ENCODE measurements around the gene CNOT6L.
"Not testable (repeated sequence)": the region's sequence is repeated elsewhere in the genome, so short reads cannot be mapped to it uniquely, and the experiment has no call there.

The CNOT6L gene

GRCh38 chr4:77782102-77782835 is 36.9 kb downstream of the CNOT6L start:
- DNase-seq (ENCODE audit: low read depth in 4 of 4, low spot score in 1 of 4), result no peak

DNA sequence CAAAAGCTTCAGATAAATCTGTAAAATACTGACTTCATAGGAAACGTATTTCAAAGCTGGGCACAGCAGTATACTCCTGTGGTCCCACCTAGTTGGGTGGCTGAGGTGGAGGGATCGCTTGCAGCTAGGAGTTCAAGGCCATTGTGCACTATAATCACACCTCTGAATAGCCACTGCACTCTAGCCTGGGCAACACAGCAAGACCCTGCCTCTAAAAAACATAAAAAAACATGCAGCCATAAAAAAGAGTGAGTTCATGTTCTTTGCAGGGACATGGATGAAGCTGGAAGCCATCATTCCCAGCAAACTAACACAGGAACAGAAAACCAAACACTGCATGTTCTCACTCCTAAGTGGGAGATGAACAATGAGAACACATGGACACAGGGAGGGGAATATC is 38.4 kb downstream of the CNOT6L start:
- DNase-seq (ENCODE audit: low read depth in 4 of 4, low spot score in 1 of 4), result not testable (repeated sequence)

GRCh38 chr4:77777135-77777807 is 41.9 kb downstream of the CNOT6L start:
- DNase-seq (ENCODE audit: low read depth in 4 of 4, low spot score in 1 of 4), result no peak

GRCh38 chr4:77776182-77777134 is 42.7 kb downstream of the CNOT6L start:
- DNase-seq (ENCODE audit: low read depth in 4 of 4, low spot score in 1 of 4), result no peak

- no peak for DNase-seq (ENCODE audit: low read depth in 4 of 4, low spot score in 1 of 4)
Measured at GRCh38 chr4:77773101-77773500, 46.1 kb downstream of the CNOT6L start.

DNA sequence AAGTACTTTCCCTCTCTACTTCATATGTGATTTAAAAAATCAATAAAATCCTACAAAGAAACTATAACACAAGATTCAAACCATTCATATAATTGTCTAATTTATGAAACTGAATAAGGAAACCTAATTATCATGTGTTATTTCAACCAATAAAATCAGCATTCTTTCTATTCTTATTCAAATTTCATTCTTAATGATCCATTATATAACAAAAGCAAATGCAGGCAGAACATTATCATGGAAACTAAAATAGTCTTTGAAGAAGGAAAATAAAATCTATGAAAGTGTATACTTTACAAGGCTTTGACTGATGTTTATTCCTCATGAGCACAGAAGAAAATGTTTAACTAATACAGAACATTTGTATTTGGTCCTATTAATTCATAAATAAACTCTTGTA is 47.6 kb downstream of the CNOT6L start:
- no peak for DNase-seq (ENCODE audit: low read depth in 4 of 4, low spot score in 1 of 4)

- DNase-seq (ENCODE audit: low read depth in 4 of 4, low spot score in 1 of 4), result no peak
Measured at GRCh38 chr4:77765720-77766119, 53.4 kb downstream of the CNOT6L start.

DNA sequence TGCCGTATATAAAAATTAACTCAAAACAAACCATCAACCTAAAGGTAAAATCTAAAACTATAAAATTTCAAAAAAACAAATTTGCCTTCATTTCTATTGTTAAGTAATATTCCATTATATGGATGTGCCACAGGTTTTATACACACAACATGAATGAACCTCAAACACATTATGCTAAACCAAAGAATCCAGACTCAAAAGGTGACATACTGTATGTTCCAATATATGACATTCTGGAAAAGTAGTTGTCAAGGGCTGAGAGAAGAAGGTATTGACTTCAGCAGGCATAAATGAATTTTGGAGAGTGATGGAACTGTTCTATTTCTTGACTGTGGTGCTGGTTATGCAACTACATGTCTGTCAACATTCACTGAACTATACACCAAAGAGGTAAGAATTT is 56.6 kb downstream of the CNOT6L start:
- no peak for DNase-seq (ENCODE audit: low read depth in 4 of 4, low spot score in 1 of 4)

GRCh38 chr4:77761595-77761994 is 57.6 kb downstream of the CNOT6L start:
- no peak for DNase-seq (ENCODE audit: low read depth in 4 of 4, low spot score in 1 of 4)

- DNase-seq (ENCODE audit: low read depth in 4 of 4, low spot score in 1 of 4), result no peak
Measured at GRCh38 chr4:77758804-77759203, 60.4 kb downstream of the CNOT6L start.

DNA sequence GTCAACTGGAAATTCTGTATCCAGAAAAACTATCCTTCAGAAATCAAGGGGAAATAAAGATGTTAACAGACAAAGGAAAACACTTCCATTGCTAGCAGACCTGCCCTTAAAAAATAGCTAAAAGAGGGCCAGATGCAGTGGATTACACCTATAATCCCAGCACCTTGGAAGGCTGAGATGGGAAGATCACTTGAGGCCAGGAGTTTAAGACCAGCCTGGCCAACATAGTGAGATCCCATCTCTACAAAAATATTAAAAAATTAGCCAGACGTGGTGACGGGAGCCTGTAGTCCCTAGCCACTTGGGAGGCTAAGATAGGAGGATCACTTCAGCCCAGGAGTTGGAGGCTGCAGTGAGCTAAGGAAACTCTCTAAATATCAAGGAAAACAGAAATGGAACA is 67.4 kb downstream of the CNOT6L start:
- DNase-seq (ENCODE audit: low read depth in 4 of 4, low spot score in 1 of 4), result no peak

DNA sequence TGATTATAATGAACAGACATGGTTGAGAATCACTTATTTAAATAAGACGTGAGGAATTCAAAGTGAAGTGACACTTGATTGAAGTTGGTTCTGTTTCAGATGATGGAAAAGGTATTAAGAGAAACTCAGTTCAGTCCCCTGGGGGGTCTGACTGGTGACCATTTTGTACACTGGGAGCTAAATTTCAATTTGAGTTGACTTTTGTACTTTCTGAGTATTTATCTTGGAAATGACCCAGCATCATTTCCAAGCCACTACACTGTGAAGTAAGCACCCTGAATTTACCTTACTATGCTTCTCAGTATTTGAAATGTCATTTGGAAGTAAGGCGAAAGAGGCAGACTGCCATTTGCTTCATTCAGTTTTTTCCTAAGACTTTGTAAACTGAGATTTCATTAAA is 73.4 kb downstream of the CNOT6L start:
- no peak for DNase-seq (ENCODE audit: low read depth in 4 of 4, low spot score in 1 of 4)

GRCh38 chr4:77742054-77742453 is 77.1 kb downstream of the CNOT6L start:
- DNase-seq (ENCODE audit: low read depth in 4 of 4, low spot score in 1 of 4), result no peak

DNA sequence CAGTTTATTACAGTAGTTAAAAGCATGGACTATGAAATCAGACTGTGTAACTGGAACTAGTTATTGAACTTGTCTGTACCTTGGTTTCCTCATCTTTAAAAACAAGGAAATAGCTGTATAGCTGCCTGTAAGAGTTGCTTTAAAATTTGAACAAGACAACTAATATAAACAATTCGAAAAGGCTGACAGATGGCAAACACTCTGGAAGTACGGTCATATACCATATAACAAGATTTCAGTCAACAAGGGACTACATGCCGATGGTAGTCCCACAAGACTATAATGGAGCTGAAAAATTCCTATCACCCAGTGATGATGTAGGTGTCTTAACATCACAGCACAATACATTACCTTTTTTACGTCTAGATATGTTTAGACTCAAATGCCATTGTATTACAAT is 78.7 kb downstream of the CNOT6L start:
- no peak for DNase-seq (ENCODE audit: low read depth in 4 of 4, low spot score in 1 of 4)

DNA sequence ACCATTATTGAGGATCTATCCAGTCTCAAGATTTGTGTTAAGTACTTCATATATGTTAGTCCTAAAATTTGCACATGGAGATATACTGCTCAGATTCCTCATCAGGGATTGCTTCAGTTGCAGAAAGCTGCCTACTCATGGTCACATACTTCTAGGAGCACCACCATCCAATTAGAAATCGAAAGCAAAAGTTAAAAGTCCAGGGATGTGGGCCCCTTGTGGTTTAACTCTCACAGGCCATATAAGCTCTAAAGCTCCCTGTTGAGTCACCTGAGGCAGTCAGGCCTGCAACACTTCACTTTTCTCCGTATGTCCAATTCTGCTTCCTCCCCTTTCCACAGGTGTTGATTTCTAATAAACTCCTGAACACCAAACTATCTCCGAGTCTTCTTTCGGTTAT is 84.2 kb downstream of the CNOT6L start:
- no peak for DNase-seq (ENCODE audit: low read depth in 4 of 4, low spot score in 1 of 4)

- no peak for DNase-seq (ENCODE audit: low read depth in 4 of 4, low spot score in 1 of 4)
Measured at GRCh38 chr4:77731656-77732055, 87.5 kb downstream of the CNOT6L start.

DNA sequence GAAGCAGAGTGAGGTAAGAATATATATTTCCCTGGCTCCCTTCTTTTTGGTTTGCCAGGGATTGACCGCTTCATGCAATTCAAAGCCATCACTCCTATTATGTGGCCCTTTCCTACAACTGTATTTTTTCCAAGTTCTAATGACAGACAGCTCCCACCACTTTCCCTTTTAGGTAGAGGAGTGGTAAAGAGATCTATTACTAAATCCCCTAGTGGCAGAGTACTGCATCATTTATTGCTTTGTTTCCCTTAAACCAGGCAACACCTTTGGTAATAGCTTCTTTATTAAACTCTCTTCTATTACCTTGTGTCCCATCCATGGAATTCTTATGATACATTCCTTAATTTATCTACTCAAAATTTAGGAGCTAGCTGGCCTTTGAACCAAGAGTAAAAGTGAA is 90.7 kb downstream of the CNOT6L start:
- DNase-seq (ENCODE audit: low read depth in 4 of 4, low spot score in 1 of 4), result no peak

- no peak for DNase-seq (ENCODE audit: low read depth in 4 of 4, low spot score in 1 of 4)
Measured at GRCh38 chr4:77721073-77721472, 98.1 kb downstream of the CNOT6L start.

DNA sequence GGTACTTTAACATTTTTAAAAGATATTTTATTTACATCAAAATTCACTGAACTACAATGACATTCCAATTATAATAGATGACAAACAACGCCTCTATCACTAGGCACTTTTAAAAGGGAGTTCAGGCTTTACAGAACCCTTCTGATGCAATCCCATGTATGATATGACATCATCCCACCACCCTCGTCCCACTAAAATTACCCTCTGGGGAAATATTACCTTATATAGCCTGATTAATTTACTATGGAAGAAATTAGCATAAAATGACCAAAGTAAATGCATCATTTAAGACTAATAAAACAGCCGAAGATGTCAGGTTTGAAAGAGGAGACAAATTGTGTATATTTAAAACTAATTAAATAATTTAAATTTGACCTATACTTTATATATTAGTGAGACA is 100.7 kb downstream of the CNOT6L start:
- not testable (repeated sequence) for DNase-seq (ENCODE audit: low read depth in 4 of 4, low spot score in 1 of 4)

DNA sequence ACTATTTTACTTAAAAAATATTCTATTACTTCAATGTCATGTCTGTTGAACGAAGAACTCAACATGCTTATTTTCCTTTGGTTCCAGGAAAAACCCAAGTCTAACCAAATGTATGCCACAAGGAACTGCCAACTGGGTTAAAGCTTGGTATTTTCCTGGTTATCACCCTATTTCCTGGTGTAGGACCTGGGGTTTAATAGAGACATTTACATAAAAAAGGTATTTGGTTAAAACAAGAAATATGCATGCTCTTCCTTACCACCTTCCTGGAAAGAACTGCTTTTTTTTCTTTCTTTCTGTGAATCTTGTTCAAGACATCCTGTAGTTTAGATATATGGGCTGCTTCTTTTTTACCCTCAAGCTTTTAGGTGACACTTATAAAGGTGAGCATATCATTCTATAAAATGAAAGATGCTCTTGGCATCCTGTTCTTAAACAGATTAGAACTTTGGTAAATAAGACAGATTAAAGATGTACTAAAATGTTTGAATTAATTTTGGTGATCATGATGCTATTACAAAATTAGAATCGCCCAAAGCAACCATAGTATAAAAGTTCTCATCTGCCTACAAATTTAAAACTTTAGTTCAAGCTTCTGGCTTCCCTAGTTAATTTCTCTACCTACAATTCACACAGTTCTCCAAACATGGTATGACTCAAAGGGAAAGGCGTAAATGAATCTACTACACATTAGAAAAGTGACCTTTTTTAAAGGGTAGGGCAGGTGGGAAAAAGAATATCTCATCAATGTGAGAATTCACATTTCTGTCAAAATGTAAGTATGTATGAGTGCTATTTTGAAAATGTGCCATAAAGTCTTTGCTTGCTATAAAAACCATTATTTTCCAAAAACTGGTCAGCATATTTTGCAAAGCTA is 103.5 kb downstream of the CNOT6L start:
- DNase-seq (ENCODE audit: low read depth in 4 of 4, low spot score in 1 of 4), result no peak

DNA sequence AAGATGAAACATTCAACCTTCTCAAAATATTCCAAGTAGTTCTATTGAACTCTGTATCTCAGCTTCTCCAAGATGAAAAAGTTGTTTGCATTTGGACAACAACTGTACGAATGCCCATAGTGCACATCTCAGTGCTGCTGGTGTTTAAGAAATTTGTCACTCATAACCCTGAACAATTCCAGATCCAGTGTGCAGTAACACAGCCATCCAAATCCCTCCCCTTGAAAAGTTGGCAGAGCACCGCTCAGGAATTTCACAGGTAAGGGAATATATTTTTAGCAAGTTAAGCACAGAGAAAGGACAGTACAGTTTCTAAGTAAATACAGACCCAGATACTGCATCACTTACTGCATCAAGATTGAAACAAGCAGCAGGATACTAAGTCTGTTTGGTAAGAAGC is 104.7 kb downstream of the CNOT6L start:
- DNase-seq (ENCODE audit: low read depth in 4 of 4, low spot score in 1 of 4), result no peak

Measured in stimulated activated CD4-positive, alpha-beta T cell treated with anti-CD3 and anti-CD28 coated beads, Interleukin-1b, Interleukin-23, amount 100 ng/mL, for 24 hours (primary cell).